ENCODE results near the gene SARDH. TPM values are rescaled to one million over a fixed set of nuclear protein-coding genes. Genes with fewer than 3 reads are reported as not detected.

The SARDH gene
- polyA plus RNA-seq, 1 donor (not counting 4 experiments of a cell fraction or from before 2014, with no cell fraction given) = 0.03 TPM

- H2AFZ ChIP-seq (ENCODE audit: control insufficient read depth, low read length) = no peak overlapping the region
- no peaks in the 10 kb centered on the region for H3K36me3 ChIP-seq (ENCODE audit: control insufficient read depth in 2 of 2, extremely low read depth in 1 of 2, insufficient read depth in 2 of 2, low read length in 2 of 2)
- TF ChIP-seq EZH2 (IDR thresholded peaks at IDR 0.05; ENCODE audit: low read length) = no peak
- no peak for TF ChIP-seq CTCF (optimal IDR thresholded peaks at IDR 0.05 in 1 of 3, IDR thresholded peaks at IDR 0.05 in 1 of 3, conservative IDR thresholded peaks at IDR 0.05 in 1 of 3; ENCODE audit: extremely low read depth in 1 of 3, insufficient read depth in 2 of 3, low read length in 3 of 3)
- DNase-seq (ENCODE audit: low read depth, low spot score) = no peak
- no peak overlapping the region for H3K4me2 ChIP-seq (ENCODE audit: control insufficient read depth, extremely low read depth, insufficient read depth, low read depth, low read length)
- H3K9me3 ChIP-seq (ENCODE audit: control insufficient read depth, low read depth, low read length) = no peaks in the 10 kb centered on the region
- H3K9me1 ChIP-seq (ENCODE audit: control insufficient read depth, extremely low read depth, insufficient read depth, low read length) = no peaks in the 10 kb centered on the region
- dilution Hi-C loops (cut with MboI; ENCODE audit: extremely low pct_ligation_motif_present, low sequenced_read_pairs) = no loop called here
- no peaks in the 10 kb centered on the region for H3K4me1 ChIP-seq (ENCODE audit: control insufficient read depth, extremely low read depth, insufficient read depth, low read length)
- FAIRE-seq = no peak
- H3K9ac ChIP-seq (ENCODE audit: control insufficient read depth, extremely low read depth, insufficient read depth, low read length) = no peak overlapping the region
- no peak overlapping the region for H3K4me3 ChIP-seq (ENCODE audit: control insufficient read depth in 2 of 3, extremely low read depth in 1 of 3, insufficient read depth in 2 of 3, low read depth in 1 of 3, low read length in 3 of 3)
- H3K27me3 ChIP-seq (ENCODE audit: control insufficient read depth, extremely low read depth, insufficient read depth, low read length) = peaks cover 51% of the 10 kb centered on the region
- no peak overlapping the region for H3K27ac ChIP-seq (ENCODE audit: control insufficient read depth, insufficient read depth, low read length)
- no peaks in the 10 kb centered on the region for H3K79me2 ChIP-seq (ENCODE audit: control insufficient read depth, insufficient read depth, low read length)
- H4K20me1 ChIP-seq (ENCODE audit: control insufficient read depth, extremely low read depth, insufficient read depth, low read length) = no peaks in the 10 kb centered on the region
These were observed 31.7 kb downstream of the SARDH start for GRCh38 chr9:133706307-133707050.

- peaks cover 60% of the 10 kb centered on the region for H3K27me3 ChIP-seq (ENCODE audit: control insufficient read depth, extremely low read depth, insufficient read depth, low read length)
- dilution Hi-C loops (cut with MboI; ENCODE audit: extremely low pct_ligation_motif_present, low sequenced_read_pairs) = no loop called here
These were observed 32.6 kb downstream of the SARDH start for GRCh38 chr9:133705576-133705975.

More at GRCh38 chr9:133705576-133705975, 32.6 kb downstream of the SARDH start:
- no peak for TF ChIP-seq CTCF (optimal IDR thresholded peaks at IDR 0.05 in 1 of 3, IDR thresholded peaks at IDR 0.05 in 1 of 3, conservative IDR thresholded peaks at IDR 0.05 in 1 of 3; ENCODE audit: extremely low read depth in 1 of 3, insufficient read depth in 2 of 3, low read length in 3 of 3)
- TF ChIP-seq EZH2 (IDR thresholded peaks at IDR 0.05; ENCODE audit: low read length) = no peak
- Histone ChIP-seq H3K9ac (ENCODE audit: control insufficient read depth, extremely low read depth, insufficient read depth, low read length) (no peak overlapping the region), H3K36me3 (ENCODE audit: control insufficient read depth in 2 of 2, extremely low read depth in 1 of 2, insufficient read depth in 2 of 2, low read length in 2 of 2) (no peaks in the 10 kb centered on the region), H3K4me2 (ENCODE audit: control insufficient read depth, extremely low read depth, insufficient read depth, low read depth, low read length) (no peak overlapping the region), H4K20me1 (ENCODE audit: control insufficient read depth, extremely low read depth, insufficient read depth, low read length) (no peaks in the 10 kb centered on the region), H3K27ac (ENCODE audit: control insufficient read depth, insufficient read depth, low read length) (no peak overlapping the region), H2AFZ (ENCODE audit: control insufficient read depth, low read length) (no peak overlapping the region), H3K79me2 (ENCODE audit: control insufficient read depth, insufficient read depth, low read length) (no peaks in the 10 kb centered on the region), H3K9me3 (ENCODE audit: control insufficient read depth, low read depth, low read length) (no peaks in the 10 kb centered on the region), H3K4me1 (ENCODE audit: control insufficient read depth, extremely low read depth, insufficient read depth, low read length) (no peaks in the 10 kb centered on the region), H3K9me1 (ENCODE audit: control insufficient read depth, extremely low read depth, insufficient read depth, low read length) (no peaks in the 10 kb centered on the region), H3K4me3 (ENCODE audit: control insufficient read depth in 2 of 3, extremely low read depth in 1 of 3, insufficient read depth in 2 of 3, low read depth in 1 of 3, low read length in 3 of 3) (no peak overlapping the region)
- FAIRE-seq (no peak), DNase-seq (ENCODE audit: low read depth, low spot score) (no peak)

Measured in keratinocyte (primary cell).